HG03457 (cell line): ENCODE results near the gene MAP4K2.

Experiments
- ATAC-seq: cut with Tn5 transposase; IDR thresholded peaks from one replicate; pipeline ENCODE4 v1.9.1; 2021; ENCODE audit warnings: moderate number of reproducible peaks; ENCODE audit not compliant: unreplicated experiment

The MAP4K2 gene

DNA sequence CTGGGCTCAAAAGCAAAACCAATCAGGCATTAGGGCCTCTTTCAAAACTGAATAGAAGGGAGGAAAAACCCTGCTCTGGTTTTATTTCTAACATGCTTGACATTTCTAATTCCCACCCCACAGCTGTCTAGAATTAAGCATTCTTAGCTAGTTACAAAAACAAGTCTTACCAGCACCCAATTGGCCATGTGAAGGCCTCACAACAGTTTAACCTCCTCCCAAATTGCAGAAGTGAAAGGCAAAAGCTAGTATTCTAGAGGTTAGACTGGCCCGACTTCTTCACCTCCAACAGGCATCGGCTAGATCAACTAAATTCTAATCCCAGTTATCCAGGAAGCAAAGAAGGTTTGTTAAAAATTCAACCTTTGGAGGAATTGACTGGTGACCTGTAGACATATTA, 31.2 kb downstream of the MAP4K2 start:
- no peak for ATAC-seq

DNA sequence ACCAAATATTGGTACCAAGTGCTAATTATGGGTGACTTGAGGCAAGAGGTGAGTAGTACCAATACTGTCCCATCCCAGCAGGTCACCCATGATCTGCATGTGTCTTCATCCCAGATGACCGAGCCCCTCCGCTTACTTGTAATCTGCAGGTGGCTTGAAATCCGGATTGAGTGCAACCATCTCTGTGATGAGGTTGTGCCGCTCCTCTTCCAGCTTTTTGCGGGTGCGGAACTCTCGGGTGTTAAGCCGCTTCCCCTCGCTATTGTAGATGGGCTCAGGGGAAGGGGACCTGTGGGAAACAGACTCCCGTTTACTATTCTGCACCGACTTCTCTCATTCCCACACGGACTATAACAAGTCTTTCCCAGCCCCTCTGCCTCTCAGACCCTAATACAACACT, 32.9 kb downstream of the MAP4K2 start:
- no peak for ATAC-seq

DNA sequence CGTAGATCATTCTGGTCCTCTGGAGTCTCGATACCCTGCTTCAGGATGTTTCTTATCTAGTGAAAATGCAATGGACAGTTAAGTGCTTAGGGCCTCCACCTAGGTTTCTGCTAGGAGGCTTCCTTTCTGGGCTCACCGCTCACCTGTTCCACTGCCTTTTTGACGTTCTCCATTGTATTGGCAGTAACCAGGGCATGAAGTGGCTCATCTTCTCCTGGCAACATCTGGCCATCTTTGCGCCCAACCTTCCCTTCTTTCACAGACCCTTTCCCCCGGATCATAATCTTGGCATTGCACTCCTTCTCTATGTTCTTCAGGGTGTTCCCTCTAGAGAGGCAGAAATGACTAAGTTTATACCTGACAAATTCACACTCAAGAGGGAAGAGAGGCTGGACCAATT, 33.7 kb downstream of the MAP4K2 start:
- no peak for ATAC-seq

DNA sequence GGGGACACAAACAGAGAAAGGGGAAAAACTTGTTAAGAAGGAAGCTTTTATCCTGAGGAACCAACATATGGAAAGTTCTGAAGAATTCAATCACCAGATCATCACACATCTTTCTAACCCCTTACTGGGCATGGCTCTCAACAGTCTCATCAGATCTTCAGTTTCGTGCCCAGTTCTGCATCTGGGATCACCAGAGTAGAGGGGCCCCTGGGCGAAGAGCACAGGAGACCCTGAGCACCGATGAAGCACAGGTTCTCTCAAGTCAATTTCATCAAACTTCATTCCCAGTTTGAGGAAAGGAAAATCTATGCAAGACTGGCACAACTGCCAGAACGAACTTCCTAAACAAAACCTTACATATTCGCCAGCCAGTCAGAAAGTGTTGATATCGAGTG, 34.7 kb downstream of the MAP4K2 start:
- no peak for ATAC-seq

DNA sequence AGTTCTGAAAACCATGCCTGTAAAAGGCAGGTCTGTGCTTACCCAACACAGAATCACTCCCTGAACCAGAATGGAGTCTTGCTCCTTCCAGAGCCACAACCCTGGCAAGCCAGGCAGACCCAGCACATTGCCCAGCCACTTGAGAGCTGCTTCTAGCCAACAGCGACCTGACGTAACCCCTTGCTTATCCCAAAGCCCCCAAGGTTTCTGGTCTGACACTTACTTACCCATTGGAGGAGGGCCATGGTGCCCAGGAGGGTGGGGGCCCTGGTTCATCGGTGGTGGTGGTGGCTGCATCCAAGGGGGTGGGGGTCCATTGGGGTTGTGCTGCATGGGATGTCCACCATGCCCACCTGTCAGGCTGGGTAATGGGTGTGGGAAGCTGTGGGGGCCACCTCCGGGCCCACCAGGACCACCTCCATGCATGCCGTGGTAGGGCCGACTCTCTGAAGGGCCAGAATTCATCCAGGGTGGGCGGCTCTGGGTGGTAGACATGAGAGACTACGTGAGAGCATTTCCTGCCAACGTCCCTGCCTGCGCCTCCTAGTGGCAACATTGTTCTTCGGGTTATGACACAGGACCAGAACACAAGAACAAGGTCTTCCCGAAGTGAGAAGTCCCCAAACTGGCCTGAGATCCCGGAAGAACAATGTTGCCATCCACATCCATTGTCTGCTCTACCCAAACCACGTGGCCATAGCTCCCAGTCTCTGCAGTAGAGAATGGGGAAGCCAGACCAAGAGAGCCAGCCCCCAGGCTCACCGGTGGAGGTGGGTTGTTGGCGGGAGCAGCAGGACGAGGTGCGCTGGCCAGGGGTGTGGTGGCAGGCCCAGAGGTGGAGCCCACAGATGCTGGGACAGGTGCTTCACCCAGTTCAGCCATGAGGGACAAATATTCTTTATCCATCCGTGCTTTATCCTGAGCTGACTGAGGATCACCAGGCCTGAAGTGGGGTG, 35.4 kb downstream of the MAP4K2 start:
- ATAC-seq = no peak

DNA sequence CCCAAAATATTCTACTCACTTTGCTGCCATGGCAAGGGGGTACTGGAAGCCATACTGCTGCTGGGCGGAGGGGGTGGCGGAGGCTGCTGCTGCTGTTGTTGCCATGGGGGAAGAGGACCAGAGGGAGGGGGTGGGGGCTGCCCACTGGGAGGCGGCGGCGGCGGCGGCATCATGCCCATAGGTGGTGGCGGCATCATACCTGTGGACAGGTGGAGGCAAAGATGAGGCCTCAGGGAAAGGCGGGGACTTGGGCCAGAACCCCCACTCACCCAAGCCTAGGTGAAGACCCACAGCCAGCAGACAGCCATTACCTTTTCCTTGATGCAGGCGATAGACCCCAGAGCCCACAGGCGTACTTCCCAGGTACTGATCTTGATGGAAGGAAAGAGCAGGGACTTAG, 36.1 kb downstream of the MAP4K2 start:
- no peak for ATAC-seq

DNA sequence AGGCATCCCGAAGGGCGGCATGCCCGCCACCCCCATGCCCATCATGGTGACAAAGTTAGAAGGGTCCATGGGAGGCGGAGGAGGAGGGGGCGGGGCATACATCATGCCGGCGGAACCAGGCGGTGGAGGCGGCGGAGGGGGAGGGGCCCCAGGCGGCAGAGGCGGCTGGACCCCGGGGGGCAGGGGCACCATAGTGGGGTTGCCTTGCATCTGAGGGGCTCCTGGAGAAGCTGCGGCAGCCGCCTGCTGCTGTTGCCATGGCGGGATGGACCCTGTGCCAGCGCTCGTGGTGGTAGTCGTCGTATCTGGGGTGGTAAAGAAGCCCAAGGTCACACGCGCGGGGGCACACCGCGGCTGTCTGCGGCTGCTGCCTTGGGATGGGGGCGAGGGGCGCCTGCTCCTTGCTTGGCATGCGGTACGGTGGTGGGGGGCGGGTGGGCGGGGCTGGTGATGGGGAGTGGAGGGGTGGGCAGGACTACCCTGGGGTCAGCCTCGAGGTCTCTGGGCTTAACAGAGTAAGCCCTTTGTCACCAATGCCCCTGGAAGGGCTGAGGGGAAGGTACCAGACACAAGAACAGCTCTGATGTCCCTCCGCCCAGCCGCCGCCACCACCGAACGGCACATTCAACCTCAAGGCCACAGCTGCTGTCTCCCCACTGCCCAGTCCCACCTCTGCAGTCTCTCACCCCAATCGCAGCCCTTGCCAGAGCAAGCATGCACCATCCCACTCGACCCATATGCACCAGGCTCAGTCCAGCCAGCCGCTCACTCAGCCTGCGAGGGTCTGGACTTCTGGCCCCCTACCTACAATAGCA, 37.0 kb downstream of the MAP4K2 start:
- ATAC-seq = no peak

DNA sequence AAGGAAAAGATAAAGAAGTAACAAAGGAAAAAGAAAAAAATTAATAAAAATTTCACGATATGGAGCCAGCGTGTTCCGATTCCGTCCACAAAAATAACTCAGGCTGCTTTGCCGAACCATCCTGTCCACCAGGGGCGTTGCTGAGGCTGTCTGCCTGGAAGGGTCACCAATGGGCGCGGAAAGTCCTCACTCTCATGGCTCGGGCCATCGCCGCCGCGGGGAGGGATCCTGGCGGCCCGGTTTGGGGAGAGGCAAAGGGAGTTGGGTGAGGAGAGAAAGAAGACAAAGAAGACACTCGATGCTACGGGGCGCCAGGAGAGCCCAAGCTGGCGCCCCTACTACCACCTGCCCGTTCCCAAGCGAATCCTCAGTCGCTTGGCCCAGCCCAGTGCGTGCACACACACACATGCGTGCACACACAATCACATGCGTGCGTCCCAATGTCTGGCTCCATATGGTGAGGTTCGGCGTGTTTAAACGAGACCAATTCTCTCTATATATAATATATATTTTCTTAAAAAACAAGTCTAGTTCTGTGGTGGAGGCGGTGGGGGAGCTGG, 37.6 kb downstream of the MAP4K2 start:
- ATAC-seq = no peak

DNA sequence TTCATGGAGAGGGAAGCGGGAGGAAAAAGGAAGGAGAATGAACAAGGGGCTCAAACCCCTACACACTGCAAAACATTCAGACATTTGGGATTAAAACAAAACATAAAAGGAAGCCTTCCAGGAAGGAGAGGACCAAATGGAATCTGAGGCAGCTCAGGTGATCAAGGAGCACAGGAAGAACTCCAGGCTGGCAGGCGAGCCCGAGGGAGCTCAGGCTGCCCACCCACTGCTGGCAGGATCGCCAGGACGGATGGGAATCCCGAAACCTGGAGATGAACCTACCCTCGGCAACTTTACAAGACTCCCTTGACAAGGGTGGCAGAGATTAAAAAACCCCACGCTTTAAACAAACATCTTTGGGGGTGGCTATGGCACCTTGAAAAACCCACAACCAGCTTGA, 38.3 kb downstream of the MAP4K2 start:
- no peak for ATAC-seq

DNA sequence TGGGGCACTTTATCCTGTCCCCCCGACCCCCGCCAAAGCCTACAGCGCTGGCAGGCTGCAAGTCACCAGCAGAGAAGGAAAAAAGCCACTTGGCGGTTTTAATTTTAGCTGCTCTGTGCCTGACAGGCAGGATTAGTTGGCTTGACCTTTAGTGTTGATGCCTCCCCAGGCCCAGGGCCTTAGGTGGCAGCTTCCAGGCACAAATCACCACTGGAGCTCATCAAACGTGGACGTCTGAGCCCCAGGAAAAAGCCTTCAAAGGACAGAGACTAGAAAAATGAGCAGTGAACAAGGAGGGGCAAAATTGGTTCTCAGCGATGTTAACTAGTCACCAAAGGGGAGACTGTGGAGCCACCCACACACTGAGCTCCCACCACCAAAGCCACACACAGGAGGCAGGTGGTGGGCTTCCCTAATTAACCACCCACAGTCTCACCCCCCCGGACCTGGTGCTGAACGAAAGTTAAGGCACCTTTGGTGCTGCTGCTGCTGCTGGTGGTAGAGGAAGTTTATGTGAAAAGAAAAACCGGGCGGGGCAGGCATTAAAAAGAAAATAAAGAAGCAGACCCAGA, 38.9 kb downstream of the MAP4K2 start:
- ATAC-seq = no peak

DNA sequence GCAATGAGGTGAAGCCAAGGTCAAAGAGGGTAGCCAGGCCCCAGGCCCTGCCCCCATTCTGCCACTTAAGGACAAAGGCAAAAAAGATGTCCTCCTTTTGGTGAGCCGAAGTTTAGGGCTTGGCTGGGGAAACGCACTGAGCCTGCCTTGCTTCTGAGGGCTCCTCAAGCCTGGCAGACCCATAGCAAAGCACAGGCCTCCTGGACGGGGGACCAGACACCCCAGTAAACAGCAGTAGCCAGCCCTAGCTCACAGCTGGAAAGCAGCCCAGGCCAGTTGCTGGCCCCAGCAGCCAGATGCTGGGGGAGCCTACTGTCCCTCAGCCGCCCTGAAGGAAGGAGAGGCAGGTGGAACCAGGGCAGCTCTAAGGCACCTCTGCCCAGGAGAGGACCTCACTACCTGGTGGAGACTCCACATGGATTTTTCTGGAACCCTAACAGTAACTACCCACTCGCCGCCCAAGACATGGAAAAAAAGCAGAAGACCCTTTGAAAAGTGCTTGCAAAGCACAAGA, 39.4 kb downstream of the MAP4K2 start:
- no peak for ATAC-seq

DNA sequence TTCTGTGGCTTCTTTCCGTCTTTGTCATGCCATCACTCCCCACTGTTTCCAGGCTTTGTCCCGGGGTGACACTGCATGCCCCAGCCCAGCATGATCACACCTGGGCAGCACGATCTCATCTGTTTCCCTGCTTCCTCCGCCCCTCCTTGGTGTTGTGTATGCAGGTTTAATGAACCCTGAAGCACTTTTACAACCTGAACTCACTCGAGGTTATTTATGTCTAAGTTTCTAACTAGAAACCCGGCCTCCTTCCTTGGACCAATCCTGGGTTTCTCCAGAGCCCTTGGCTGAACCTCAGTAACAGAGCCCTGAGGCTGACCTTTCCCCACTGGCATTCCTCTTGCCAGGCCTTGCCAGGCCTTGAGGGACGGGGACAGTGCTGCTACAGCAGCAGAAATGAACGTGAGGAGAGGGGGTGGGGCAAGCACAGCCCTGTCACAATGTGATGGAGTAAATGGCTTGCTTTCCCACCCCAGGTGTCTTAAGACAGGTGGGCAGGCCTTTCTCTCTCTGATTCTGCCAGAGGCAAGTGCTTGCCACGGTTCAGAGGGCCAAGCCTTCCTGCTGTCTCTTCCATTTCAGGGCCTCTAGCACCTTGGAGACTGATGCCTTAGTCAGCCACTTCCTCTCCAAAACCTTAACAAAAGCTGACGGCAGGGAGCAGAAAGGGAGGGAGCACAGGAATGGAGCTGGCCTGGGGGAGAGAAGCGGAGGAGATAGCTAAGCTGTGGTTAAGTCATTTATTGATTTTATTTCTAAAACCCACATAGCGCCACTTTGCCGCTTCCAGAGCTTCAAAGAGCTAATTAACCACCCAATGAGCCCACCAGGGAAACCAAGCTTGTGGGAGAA, 40.1 kb downstream of the MAP4K2 start:
- ATAC-seq = no peak

DNA sequence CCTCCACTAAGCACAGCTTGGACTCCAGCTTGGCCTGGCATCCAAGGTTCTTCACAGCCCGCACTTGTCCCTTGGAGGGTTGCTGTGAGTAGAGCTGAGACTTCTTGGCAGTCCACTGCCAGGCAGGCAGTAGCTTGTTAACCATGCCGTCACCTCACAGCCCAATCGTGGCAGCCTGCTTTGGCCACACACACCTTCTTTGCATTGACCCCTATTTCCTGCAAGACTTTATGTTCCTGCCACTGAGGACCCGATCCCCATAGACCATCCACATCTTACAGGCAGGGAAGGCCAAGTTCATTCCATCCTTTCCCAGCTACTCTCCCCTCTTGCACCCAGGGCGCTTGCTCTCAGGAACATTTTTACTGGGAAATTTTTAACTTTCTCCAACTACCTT, 40.7 kb downstream of the MAP4K2 start:
- ATAC-seq = no peak

DNA sequence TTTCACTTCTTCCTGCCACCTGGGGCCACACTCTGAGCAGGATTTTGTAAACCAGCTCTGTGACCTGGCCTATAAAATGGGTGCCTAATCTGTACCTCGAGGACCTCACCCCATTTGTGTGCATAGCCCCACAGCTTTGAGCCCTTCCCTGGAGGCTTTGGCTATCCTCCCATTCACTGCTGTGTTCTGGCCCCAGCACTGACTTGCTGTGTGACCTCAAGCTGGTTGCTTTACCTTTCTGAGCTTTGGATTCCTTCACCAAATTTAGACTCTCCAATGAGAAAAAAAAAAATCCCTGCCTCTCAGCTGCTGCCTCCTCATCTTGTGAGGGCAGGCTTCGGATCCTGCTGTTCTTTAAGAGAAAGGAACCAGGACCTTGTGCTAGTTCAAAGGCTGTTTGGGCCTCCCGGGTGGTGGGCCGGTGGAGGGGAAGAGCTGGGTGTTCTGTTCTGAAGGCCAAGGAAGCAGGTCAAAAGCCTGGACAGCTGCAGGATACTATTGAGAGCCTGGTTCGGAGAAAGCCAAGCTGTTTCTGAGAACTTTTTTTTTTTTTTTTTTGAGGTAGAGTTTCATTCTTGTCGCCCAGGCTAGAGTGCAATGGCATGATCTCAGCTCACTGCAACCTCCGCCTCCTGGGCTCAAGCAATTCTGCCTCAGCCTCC, 42.1 kb downstream of the MAP4K2 start:
- no peak for ATAC-seq

DNA sequence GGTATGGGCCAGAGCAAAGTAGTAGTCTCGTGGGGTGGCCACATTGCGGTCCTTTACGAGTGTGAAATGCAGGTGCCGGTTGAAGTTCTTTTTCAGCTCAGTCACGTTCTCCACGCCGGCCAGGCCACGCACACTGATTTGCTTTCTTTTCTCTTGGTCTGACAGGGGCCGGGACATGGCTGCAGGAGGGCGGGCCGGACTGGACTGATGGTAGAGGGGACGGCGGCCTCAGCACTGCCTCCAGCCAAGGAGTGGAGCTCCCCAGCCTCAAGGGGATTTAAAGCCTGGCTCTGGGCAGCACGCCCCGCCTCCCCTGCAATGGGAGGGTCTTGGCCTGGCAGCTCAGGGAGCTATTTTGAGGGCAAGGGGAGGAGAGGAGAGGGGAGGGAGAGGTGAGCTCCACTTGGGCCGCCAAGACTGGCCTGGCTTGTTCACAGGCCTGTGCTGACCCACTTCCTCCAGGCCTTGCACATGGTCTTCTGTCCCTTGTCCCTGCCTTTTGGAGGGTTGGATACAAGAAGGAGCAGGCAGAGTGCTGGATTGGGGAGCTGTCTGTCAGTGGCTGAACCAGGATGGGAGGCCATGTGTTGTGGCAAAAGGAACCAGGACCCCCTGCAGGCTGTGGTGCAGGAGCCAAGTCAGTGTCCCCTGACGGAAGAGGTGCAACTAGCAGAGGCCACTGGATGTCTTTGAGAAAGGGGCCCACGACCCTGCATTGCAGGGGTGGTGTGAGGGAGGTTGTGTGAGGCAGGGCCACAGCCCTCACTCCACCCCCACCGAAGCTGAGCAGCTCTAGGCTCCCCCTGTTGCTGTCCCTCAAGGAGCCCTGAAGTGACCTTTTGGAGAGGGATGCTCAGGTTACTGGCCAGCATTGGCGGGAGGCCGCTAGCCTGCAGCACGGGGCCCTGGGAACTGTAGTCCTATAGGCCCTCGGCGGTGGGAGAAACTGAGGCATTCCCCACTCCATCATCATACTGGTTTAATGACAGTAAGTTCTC, 43.0 kb downstream of the MAP4K2 start, which contains the start of gene PYGM:
TSS of gene PYGM (minus strand) at position 253 of the 998 bp plus-strand sequence. CDS start at position 177, 76 bp downstream.
- no peak for ATAC-seq

DNA sequence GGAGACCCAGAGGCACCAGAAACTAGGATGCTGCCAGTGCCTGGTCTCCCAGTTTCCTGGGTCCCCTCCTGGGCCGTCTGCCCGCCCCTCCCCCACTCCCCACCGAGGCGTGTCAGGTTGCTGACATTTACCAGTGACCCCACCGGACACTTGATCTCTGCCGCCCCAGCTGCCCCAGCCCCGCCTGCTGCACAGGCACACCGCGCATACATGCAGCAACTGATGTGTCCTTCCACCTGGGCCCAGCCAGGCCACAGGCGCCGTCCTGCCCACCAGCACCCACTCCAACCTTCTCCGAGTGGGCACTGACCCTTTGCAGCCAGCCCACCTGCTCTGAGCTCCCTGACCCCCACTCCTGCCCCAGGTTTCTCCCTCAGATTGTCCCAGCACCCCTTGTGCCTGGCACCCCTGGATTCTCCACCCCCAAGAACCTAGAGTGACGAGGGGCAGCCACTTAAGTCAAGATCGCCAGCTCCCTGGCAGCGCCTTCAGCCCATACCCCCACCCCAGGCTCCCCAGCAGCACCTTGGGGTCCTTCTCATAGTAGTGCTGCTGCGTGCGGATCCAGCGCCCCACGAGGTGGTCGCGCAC, 43.8 kb downstream of the MAP4K2 start:
- ATAC-seq = no peak

DNA sequence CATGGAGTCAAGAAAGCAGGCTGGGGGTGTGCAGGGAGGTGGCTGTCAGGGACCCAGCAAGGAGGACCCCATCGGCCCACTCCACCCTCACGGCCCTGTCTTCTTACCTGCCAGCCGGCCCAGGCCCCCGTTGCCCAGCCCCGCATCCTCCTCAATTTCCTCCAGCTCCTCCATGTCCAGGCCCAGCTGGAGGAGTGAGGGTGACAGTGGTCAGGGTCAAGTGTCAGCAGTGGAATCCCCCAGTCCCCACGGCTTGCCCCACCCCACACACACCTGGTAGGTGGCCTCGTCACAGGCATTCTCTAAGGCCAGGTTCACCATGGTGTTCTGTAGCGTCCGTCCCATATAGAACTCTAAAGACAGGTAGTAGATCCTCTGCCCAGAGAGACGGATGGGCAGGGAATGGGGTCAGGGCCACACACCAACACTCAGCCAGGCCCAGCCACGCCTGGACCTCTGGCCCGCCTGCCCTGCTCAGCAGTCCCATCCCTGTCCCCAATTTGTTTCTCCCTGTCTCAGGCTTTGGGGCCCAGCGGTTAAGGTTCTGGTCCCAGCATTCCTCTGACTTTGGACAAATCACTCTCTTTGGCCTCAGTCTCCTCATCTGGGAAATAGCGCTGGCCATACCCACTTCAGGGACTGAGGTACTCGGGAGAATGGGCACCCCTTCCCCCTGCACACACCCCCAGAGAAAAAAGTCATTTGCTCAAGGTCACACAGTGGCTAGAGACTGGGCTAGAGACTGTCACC, 44.5 kb downstream of the MAP4K2 start:
- no peak for ATAC-seq
